Keratinocyte (primary cell): Measurements from ENCODE around the gene SHISA4. TPM values are rescaled to one million over a fixed set of nuclear protein-coding genes. Genes with fewer than 3 reads are reported as not detected.

ENCODE experiments used
- DNase-seq: peaks from one replicate; pipeline ENCODE4 v3.0.0-alpha.2; 2011; ENCODE audit warnings: low read depth, missing footprints, low spot score
- FAIRE-seq: peaks from 2 replicates; lab custom pipeline; 2011; peaks lifted over from hg19 to GRCh38; lab: Jason Lieb, UNC
- H2AFZ ChIP-seq: 2 replicates; pipeline ENCODE4 v1.6.0; 2012; ENCODE audit warnings: low read length, control low read depth, inconsistent platforms; ENCODE audit not compliant: control insufficient read depth
- H3K27ac ChIP-seq: 2 replicates; pipeline ENCODE4 v1.5.1; 2011; ENCODE audit warnings: low read length; ENCODE audit not compliant: control insufficient read depth, insufficient read depth
- H3K27me3 ChIP-seq: 3 replicates; pipeline ENCODE4 v1.6.0; 2011; ENCODE audit warnings: low read length; ENCODE audit not compliant: control insufficient read depth, insufficient read depth; ENCODE audit errors: extremely low read depth
- H3K36me3 ChIP-seq, 2 experiments: 2 replicates in 1 of 2; 3 replicates in 1 of 2; pipeline ENCODE4 v1.5.1; 2011; ENCODE audit warnings: low read length in 2 of 2, mild to moderate bottlenecking in 1 of 2; ENCODE audit not compliant: control insufficient read depth in 2 of 2, insufficient read depth in 2 of 2; ENCODE audit errors: extremely low read depth in 1 of 2
- H3K4me1 ChIP-seq: 3 replicates; pipeline ENCODE4 v1.5.1; 2011; ENCODE audit warnings: low read length; ENCODE audit not compliant: control insufficient read depth, insufficient read depth; ENCODE audit errors: extremely low read depth
- H3K4me2 ChIP-seq: 3 replicates; pipeline ENCODE4 v1.6.0; 2011; ENCODE audit warnings: low read depth, low read length; ENCODE audit not compliant: control insufficient read depth, insufficient read depth; ENCODE audit errors: extremely low read depth
- H3K4me3 ChIP-seq, 3 experiments: fragments of 200-600 bp in 1 of 3; sonication (generic) in 1 of 3; 2 replicates in 2 of 3; 3 replicates in 1 of 3; pipeline ENCODE4 v1.5.1; 2011 to 2016; ENCODE audit warnings: low read length in 3 of 3, mild to moderate bottlenecking in 3 of 3, control low read depth in 2 of 3, inconsistent platforms in 1 of 3, low read depth in 1 of 3, mixed read lengths in 1 of 3, mixed run types in 1 of 3, moderate library complexity in 1 of 3; ENCODE audit not compliant: control insufficient read depth in 2 of 3, insufficient read depth in 2 of 3; ENCODE audit errors: extremely low read depth in 1 of 3
- H3K79me2 ChIP-seq: 2 replicates; pipeline ENCODE4 v1.6.0; 2012; ENCODE audit warnings: low read length; ENCODE audit not compliant: control insufficient read depth, insufficient read depth
- H3K9ac ChIP-seq: 3 replicates; pipeline ENCODE4 v1.6.0; 2011; ENCODE audit warnings: low read length; ENCODE audit not compliant: control insufficient read depth, insufficient read depth; ENCODE audit errors: extremely low read depth
- H3K9me1 ChIP-seq: 3 replicates; pipeline ENCODE4 v1.6.0; 2011; ENCODE audit warnings: low read length; ENCODE audit not compliant: control insufficient read depth, insufficient read depth; ENCODE audit errors: extremely low read depth
- H3K9me3 ChIP-seq: 2 replicates; pipeline ENCODE4 v1.5.1; 2012; ENCODE audit warnings: low read depth, low read length; ENCODE audit not compliant: control insufficient read depth
- H4K20me1 ChIP-seq: 3 replicates; pipeline ENCODE4 v1.6.0; 2011; ENCODE audit warnings: low read length; ENCODE audit not compliant: control insufficient read depth, insufficient read depth; ENCODE audit errors: extremely low read depth
- EZH2 ChIP-seq: IDR thresholded peaks from one replicate; pipeline ENCODE4 v1.6.1; 2012; ENCODE audit warnings: inconsistent platforms, mild to moderate bottlenecking, low read length, moderate library complexity
- dilution Hi-C: fragments of 300-500 bp; cut with MboI; formaldehyde crosslinking; loops from one replicate; pipeline ENCODE4 v1.7.0; 2020; ENCODE audit warnings: low sequenced_read_pairs; ENCODE audit not compliant: extremely low pct_ligation_motif_present
- polyA plus RNA-seq, 5 experiments: library from polyadenylated mRNA; depleted of rRNA in 3 of 5; stranded (reverse) in 3 of 5; stranded (forward) in 1 of 5; unstranded in 1 of 5; fragments of >200 nt; gene quantifications; 1 replicate in 1 of 5; 2 replicates in 3 of 5; 3 replicates in 1 of 5; pipeline versions ENCODE4 v1.2.1 to v1.2.3, GENCODE V29; 2011 to 2012; ENCODE audit warnings: missing spikeins in 2 of 5, low read depth in 1 of 5, low replicate concordance in 1 of 5
- TF ChIP-seq, protein P1 (sequence below), 3 experiments: IDR thresholded peaks in 1 of 3; conservative IDR thresholded peaks in 1 of 3; optimal IDR thresholded peaks in 1 of 3; 2 replicates in 2 of 3; 3 replicates in 1 of 3; pipeline versions ENCODE3 to v1.5.1; 2011; ENCODE audit warnings: low read length in 3 of 3, mild to moderate bottlenecking in 3 of 3, moderate library complexity in 2 of 3, control low read depth in 1 of 3, inconsistent platforms in 1 of 3; ENCODE audit not compliant: insufficient read depth in 2 of 3; ENCODE audit errors: extremely low read depth in 1 of 3

Gene SHISA4
- polyA plus RNA-seq, 1 donor (not counting 4 experiments of a cell fraction or from before 2014, with no cell fraction given) = 2.2 TPM

DNA sequence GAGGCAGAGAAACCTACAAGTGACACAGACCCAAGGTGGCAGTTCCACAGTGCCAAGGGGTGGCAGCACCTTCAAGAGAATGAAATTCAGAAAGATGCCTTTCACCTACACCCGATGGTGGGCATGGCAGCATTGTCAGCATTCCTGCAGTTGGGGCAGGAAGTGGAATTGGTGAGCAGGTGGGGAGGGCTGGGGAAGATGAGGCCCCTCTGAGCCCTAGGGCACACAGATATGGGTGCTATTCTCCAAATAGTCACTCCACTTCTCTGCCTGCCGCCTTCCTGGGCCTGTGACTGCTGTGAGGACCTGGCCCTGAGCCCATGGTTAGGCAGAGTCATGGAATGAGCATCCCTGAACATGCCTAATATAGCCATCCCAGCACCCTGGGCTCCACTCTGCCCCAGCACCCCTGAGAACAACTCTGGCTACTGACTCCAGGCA lies 8.3 kb downstream of the SHISA4 start:
- Histone ChIP-seq H3K4me2 (no peak overlapping the region), H3K9me3 (no peaks in the 10 kb centered on the region), H4K20me1 (no peaks in the 10 kb centered on the region), H3K9me1 (peaks cover 4% of the 10 kb centered on the region), H3K4me1 (peaks cover 15% of the 10 kb centered on the region), H3K4me3 (no peak overlapping the region), H3K79me2 (no peaks in the 10 kb centered on the region), H2AFZ (no peak overlapping the region), H3K27me3 (no peaks in the 10 kb centered on the region), H3K36me3 (no peaks in the 10 kb centered on the region), H3K9ac (no peak overlapping the region), H3K27ac (no peak overlapping the region)
- dilution Hi-C loops = no loop called here
- no peak for DNase-seq
- TF ChIP-seq EZH2 = no peak
- TF ChIP-seq, protein P1, sequence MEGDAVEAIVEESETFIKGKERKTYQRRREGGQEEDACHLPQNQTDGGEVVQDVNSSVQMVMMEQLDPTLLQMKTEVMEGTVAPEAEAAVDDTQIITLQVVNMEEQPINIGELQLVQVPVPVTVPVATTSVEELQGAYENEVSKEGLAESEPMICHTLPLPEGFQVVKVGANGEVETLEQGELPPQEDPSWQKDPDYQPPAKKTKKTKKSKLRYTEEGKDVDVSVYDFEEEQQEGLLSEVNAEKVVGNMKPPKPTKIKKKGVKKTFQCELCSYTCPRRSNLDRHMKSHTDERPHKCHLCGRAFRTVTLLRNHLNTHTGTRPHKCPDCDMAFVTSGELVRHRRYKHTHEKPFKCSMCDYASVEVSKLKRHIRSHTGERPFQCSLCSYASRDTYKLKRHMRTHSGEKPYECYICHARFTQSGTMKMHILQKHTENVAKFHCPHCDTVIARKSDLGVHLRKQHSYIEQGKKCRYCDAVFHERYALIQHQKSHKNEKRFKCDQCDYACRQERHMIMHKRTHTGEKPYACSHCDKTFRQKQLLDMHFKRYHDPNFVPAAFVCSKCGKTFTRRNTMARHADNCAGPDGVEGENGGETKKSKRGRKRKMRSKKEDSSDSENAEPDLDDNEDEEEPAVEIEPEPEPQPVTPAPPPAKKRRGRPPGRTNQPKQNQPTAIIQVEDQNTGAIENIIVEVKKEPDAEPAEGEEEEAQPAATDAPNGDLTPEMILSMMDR (optimal IDR thresholded peaks at IDR 0.05 in 1 of 3, IDR thresholded peaks at IDR 0.05 in 1 of 3, conservative IDR thresholded peaks at IDR 0.05 in 1 of 3; ENCODE audit: extremely low read depth in 1 of 3, insufficient read depth in 2 of 3, low read length in 3 of 3) = peak in 2 of 3 experiments; percentile 23 to 81
- FAIRE-seq = peak; percentile 94

DNA sequence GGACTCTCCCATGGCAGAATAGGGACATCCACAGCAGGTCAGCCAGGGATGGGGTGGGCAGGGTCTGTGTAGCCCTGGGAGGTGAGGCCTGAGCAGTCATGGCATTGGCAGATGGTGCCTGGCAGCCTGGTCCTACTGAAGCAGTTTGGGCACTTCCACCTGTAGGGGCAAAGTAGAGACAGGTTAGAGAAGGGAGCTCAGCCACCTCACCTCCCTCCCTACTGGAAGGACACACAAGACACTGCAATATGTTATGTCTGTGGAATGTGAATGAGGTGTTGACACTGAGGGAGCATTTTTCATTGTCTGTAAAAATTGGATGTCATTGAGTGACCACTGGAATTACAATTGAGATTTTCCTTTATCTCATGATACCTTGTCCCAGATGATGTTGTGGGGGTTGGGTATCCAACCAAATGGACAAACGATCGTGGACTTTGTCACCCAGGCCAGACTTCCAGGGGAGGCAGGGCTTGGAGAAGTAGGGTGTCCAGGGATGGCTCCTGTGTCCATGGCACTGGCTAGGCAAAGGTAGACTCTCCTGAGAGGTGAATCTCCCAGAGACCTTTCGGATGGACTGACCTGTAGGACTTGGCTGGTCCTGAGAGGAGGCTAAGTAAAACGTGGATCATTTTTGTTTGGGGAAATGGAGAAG lies 9.7 kb downstream of the SHISA4 start:
- no peak overlapping the region for H3K27ac ChIP-seq
- no peak for DNase-seq
- no peak overlapping the region for H3K4me3 ChIP-seq
- TF ChIP-seq, protein P1 (optimal IDR thresholded peaks at IDR 0.05 in 1 of 3, IDR thresholded peaks at IDR 0.05 in 1 of 3, conservative IDR thresholded peaks at IDR 0.05 in 1 of 3; ENCODE audit: extremely low read depth in 1 of 3, insufficient read depth in 2 of 3, low read length in 3 of 3) = no peak
- TF ChIP-seq EZH2 = no peak
- H3K9me3 ChIP-seq = no peaks in the 10 kb centered on the region
- H3K4me2 ChIP-seq = no peak overlapping the region
- no peak overlapping the region for H3K9ac ChIP-seq
- H3K79me2 ChIP-seq = no peaks in the 10 kb centered on the region
- no peak overlapping the region for H2AFZ ChIP-seq
- H3K27me3 ChIP-seq = no peaks in the 10 kb centered on the region
- no peaks in the 10 kb centered on the region for H4K20me1 ChIP-seq
- no peaks in the 10 kb centered on the region for H3K36me3 ChIP-seq
- FAIRE-seq = no peak
- dilution Hi-C loops = no loop called here
- H3K9me1 ChIP-seq = peaks cover 4% of the 10 kb centered on the region
- H3K4me1 ChIP-seq = peaks cover 20% of the 10 kb centered on the region
